Progenitor cell of endocrine pancreas (in vitro differentiated cells): ENCODE results near the gene WDR75. TPM values are rescaled to one million over a fixed set of nuclear protein-coding genes. Genes with fewer than 3 reads are reported as not detected.

Source experiments
- DNase-seq: peaks from one replicate; pipeline ENCODE4 v3.0.0; 2021; ENCODE audit warnings: low spot score; ENCODE audit not compliant: unreplicated experiment
- H3K27ac Mint-ChIP-seq: 2 replicates; pipeline ENCODE4 v1.8.0; 2021; ENCODE audit warnings: mild to moderate bottlenecking, moderate library complexity, mixed read lengths
- H3K27me3 Mint-ChIP-seq: 2 replicates; pipeline ENCODE4 v1.8.0; 2021; ENCODE audit warnings: mixed read lengths
- H3K36me3 Mint-ChIP-seq: 2 replicates; pipeline ENCODE4 v1.8.0; 2022; ENCODE audit warnings: mixed read lengths; ENCODE audit not compliant: insufficient read depth
- H3K4me1 Mint-ChIP-seq: 2 replicates; pipeline ENCODE4 v1.8.0; 2021; ENCODE audit warnings: low read depth, mixed read lengths
- H3K4me3 Mint-ChIP-seq: 2 replicates; pipeline ENCODE4 v1.8.0; 2021; ENCODE audit warnings: low read depth, mild to moderate bottlenecking, moderate library complexity, mixed read lengths
- H3K9me3 Mint-ChIP-seq: 2 replicates; pipeline ENCODE4 v1.8.0; 2021; ENCODE audit warnings: low read depth, mixed read lengths
- total RNA-seq: library from RNA; stranded (reverse); gene quantifications from 2 replicates; pipeline ENCODE4 v1.2.1, GENCODE V29; 2021
- TF ChIP-seq, protein P1 (sequence below): fragments of 200-600 bp; sonication (generic); IDR thresholded peaks from one replicate; pipeline ENCODE4 v1.5.0; 2021; ENCODE audit warnings: antibody characterized with exemption, mild to moderate bottlenecking; ENCODE audit not compliant: unreplicated experiment

The WDR75 gene
- total RNA-seq, 1 donor from 2014 or later = 40.0 TPM

- peaks cover 2% of the 10 kb centered on the region for H3K4me1 Mint-ChIP-seq
- TF ChIP-seq, protein P1, sequence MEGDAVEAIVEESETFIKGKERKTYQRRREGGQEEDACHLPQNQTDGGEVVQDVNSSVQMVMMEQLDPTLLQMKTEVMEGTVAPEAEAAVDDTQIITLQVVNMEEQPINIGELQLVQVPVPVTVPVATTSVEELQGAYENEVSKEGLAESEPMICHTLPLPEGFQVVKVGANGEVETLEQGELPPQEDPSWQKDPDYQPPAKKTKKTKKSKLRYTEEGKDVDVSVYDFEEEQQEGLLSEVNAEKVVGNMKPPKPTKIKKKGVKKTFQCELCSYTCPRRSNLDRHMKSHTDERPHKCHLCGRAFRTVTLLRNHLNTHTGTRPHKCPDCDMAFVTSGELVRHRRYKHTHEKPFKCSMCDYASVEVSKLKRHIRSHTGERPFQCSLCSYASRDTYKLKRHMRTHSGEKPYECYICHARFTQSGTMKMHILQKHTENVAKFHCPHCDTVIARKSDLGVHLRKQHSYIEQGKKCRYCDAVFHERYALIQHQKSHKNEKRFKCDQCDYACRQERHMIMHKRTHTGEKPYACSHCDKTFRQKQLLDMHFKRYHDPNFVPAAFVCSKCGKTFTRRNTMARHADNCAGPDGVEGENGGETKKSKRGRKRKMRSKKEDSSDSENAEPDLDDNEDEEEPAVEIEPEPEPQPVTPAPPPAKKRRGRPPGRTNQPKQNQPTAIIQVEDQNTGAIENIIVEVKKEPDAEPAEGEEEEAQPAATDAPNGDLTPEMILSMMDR = no peak
- H3K27me3 Mint-ChIP-seq = no peaks in the 10 kb centered on the region
- DNase-seq = no peak
- no peak overlapping the region for H3K4me3 Mint-ChIP-seq
- H3K36me3 Mint-ChIP-seq = no peaks in the 10 kb centered on the region
- no peaks in the 10 kb centered on the region for H3K9me3 Mint-ChIP-seq
- H3K27ac Mint-ChIP-seq = no peak overlapping the region
Observed at GRCh38 chr2:189488008-189488310, 46.7 kb downstream of the WDR75 start.

GRCh38 chr2:189492451-189492850 is 51.2 kb downstream of the WDR75 start:
- H3K36me3 Mint-ChIP-seq = no peaks in the 10 kb centered on the region
- TF ChIP-seq, protein P1 = no peak
- H3K27me3 Mint-ChIP-seq = no peaks in the 10 kb centered on the region
- H3K27ac Mint-ChIP-seq = no peak overlapping the region
- H3K9me3 Mint-ChIP-seq = no peaks in the 10 kb centered on the region
- no peaks in the 10 kb centered on the region for H3K4me1 Mint-ChIP-seq
- H3K4me3 Mint-ChIP-seq = no peak overlapping the region
- no peak for DNase-seq

DNA sequence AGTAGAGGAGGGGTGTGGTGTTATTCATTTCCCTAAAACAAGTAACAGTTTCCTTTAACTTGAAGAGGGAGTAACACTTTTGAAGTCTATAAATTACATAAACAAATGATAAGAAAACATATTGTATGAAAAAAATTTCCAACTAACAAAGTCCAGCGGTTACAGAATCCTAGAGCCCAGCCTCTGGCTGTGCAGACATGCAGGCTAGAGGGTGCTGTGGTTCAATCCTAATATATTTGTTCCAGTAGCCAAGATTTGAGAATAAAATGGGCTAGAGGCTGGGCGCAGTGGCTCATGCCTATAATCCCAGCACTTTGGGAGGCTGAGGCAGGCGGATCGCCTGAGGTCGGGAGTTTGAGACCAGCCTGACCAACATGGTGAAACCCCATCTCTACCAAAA is 56.9 kb downstream of the WDR75 start:
- Mint-ChIP-seq H3K4me1 (no peaks in the 10 kb centered on the region), H3K27me3 (no peaks in the 10 kb centered on the region), H3K9me3 (no peaks in the 10 kb centered on the region), H3K27ac (no peak overlapping the region), H3K36me3 (no peaks in the 10 kb centered on the region), H3K4me3 (no peak overlapping the region)
- TF ChIP-seq, protein P1 = no peak
- no peak for DNase-seq

DNA sequence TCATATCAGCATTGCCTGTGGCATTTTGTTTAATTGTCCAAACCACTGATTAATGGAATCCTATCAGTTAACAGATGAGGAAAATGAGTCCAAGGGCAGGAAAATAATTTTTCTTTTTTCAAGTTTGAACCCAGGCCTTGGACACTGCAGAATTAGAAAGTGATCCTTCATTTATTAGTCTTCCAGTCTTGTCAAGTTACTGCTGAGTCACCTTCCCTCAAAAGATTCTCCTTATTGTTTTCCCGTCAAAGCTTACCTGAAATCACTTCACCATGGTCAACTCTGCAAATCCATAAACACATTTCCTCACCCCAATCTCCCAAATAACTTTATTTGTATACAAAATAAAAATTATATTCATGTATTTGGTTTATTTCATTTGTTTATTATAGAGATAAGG is 57.9 kb downstream of the WDR75 start:
- DNase-seq = no peak
- no peaks in the 10 kb centered on the region for H3K4me1 Mint-ChIP-seq
- H3K27me3 Mint-ChIP-seq = no peaks in the 10 kb centered on the region
- H3K27ac Mint-ChIP-seq = no peak overlapping the region
- H3K36me3 Mint-ChIP-seq = no peaks in the 10 kb centered on the region
- TF ChIP-seq, protein P1 = no peak
- H3K9me3 Mint-ChIP-seq = no peaks in the 10 kb centered on the region
- H3K4me3 Mint-ChIP-seq = no peak overlapping the region

DNA sequence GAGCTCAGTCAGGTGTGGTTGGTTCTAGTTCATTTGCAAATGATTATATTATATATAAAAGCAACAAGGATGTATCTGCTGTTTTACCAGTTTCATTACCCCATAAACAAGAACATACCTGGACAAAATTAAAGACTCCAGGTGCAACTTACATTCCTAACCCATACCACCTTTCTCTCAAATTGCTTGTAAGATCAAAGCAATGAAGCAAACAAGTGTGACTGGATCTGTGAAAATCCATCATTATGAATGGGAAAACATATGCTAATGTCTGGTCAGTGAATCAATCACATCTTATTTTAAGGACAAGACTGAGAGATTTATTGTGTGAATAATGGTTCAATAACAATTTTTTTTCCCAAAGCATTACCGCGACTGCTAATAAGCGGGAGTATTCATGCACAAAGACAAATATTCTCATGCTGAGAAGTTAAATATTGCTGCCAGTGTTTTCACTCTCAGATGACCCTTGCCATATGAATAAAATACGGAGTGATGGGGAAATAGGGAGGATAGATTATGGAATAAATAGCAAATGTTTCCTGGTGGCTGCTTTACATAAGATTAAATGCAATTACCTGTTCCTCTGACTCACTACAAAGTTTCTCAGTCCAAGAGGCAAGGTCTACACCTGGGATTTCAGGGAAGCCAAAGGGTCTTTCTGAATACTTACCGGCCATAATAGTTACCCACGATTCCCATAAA is 59.3 kb downstream of the WDR75 start:
- DNase-seq = no peak
- TF ChIP-seq, protein P1 = no peak
- H3K27ac Mint-ChIP-seq = no peak overlapping the region
- H3K4me1 Mint-ChIP-seq = peaks cover 5% of the 10 kb centered on the region
- H3K9me3 Mint-ChIP-seq = no peaks in the 10 kb centered on the region
- H3K4me3 Mint-ChIP-seq = no peak overlapping the region
- H3K36me3 Mint-ChIP-seq = no peaks in the 10 kb centered on the region
- no peaks in the 10 kb centered on the region for H3K27me3 Mint-ChIP-seq
